ENCODE results near the gene AKAP13.
A peak's percentile ranks its signal among the peaks of the same experiment; 100 is the strongest.
"Not testable (repeated sequence)": the region's sequence is repeated elsewhere in the genome, so short reads cannot be mapped to it uniquely, and the experiment has no call there.

Gene AKAP13

DNA sequence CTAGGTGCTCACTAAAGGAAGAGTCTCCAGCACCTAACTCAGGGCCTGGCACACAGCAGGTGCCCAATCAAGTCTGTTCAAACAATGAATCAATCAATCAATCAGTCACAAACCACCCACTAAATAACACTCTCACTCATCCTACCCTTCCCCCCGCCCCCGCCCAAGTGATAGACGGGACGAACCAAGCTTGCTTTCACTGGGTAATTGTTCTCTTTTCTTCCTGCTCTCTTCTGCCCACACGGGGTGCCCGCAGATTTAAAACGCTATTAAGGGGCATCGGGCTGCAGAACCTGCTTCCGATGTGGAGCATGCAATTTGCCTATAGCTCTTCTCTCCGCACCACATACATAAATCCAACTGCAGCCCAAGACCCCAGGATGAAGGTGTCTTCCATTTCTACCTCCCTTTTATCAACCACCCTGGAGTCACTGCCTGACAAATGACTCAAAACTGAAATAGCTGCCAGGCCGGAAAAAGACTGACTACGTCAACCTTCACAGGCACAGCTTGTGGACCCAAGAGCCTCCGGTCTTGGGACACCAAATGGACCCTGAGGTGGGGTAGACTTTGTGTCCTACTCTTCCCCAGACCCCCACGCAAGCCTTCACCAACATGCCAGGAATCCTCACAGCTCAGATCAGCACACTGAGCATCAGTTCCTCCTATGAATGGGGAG, 412.6 kb downstream of the AKAP13 start:
- TF ChIP-seq CTCF (IDR thresholded peaks at IDR 0.05; ENCODE audit: low read depth, low read length): no peak
- H3K4me3 ChIP-seq (ENCODE audit: low read depth, low read length): peak overlapping the region; percentile 60
- DNase-seq (ENCODE audit: low read depth, low spot score): no peak
- in situ Hi-C loops (cut with HindIII; ENCODE audit: low sequenced_read_pairs): no loop called here

DNA sequence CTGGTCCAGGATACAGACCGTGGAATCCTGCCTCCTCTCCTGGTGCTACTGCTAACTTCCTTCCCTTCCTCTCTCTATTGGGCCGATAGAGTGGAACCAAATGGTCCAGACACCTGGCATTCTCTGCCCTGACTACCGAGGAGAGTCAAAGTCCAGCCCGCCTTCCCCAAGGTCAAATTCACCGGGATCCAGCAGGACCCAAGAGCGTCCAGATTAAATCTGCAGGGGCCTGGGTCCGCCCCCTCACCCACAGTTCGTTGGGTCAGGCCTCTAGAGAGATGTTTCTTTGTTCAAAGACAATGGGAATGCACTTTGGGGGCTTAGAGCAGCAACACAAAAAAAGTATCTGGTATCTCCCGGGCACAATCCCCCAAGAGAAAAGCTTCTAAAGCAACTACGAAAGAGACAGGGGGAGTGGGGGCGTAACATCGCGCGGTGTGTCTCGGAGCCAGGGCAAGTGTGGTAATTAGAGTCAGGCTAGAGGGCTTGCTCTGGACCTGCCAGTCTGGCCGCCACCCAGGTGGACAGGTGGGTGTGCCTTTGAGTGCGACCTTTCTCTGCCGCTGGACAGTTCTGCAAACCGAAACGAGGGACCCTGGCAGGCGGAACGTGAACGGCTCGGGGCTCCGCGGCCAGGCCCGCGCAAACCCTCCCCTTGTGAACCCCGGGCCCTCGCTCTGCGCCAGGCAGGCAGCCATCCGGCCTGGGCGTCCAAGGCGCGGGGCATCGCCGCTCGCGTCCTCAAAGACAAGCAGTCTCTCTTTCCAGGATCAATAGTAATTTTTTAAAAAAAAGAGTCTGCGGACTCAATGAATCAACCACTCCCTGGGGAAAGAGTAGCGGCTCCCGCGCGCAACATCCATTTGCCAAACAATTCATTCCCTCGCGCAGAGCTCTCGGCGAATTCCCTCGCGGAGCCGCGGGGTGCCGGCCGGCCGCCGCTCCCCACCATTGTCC, 413.5 kb downstream of the AKAP13 start:
- peak overlapping the region; percentile 60 for H3K4me3 ChIP-seq (ENCODE audit: low read depth, low read length)
- no peak for TF ChIP-seq CTCF (IDR thresholded peaks at IDR 0.05; ENCODE audit: low read depth, low read length)
- peak; percentile 28 for DNase-seq (ENCODE audit: low read depth, low spot score)
- in situ Hi-C loops (cut with HindIII; ENCODE audit: low sequenced_read_pairs): no loop called here

DNA sequence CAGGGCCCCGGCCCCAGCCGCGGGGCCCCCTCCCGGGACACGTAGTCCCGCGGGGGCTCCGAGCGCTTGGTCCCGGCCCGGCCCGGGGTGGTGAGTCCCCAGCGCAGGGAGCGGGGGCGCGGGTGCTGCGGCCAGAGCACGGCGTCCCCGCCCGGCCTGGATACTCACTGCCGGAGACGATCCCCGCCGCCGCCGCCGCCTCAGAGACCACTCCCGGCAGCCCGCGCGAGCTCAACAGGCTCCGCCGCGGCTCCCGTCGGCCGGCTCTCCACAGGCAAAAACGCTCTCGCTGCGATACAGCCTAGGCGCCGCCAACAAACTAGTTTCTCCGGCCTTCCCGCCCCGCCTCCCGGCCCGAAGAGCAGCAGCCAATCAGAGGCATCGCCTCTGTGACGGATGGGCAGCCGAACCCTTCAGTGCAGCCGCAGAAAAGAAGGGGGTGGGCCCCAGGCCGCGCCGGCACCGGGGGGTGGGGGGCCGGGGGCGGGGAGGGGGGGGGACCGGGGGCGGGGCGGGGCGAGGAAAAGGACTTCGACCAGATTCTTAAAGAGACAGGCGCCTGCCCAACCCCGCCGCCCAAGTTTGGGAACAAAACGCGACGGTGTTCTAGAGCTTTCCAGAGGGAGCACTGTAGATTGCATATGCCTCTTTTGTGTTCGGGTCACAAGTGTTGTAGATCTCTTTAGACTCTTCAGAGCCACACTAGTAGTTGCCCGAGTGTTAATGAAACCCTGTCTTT, 414.4 kb downstream of the AKAP13 start, which contains the start of gene KLHL25:
KLHL25 (minus strand) TSS at position 328 of the 739 bp plus-strand sequence. CDS start 25,115 bp downstream, outside the sequence.
- peak within 1 kb of the TSS; percentile 60 for H3K4me3 ChIP-seq (ENCODE audit: low read depth, low read length)
- no peak for TF ChIP-seq CTCF (IDR thresholded peaks at IDR 0.05; ENCODE audit: low read depth, low read length)
- peak; percentile 96 for DNase-seq (ENCODE audit: low read depth, low spot score)
- in situ Hi-C loops (cut with HindIII; ENCODE audit: low sequenced_read_pairs): no loop called here

GRCh38 chr15:85795337-85796305, 415.2 kb downstream of the AKAP13 start:
- no peak for TF ChIP-seq CTCF (IDR thresholded peaks at IDR 0.05; ENCODE audit: low read depth, low read length)
- peak overlapping the region; percentile 46 for H3K4me3 ChIP-seq (ENCODE audit: low read depth, low read length)
- in situ Hi-C loops (cut with HindIII; ENCODE audit: low sequenced_read_pairs): no loop called here
- DNase-seq (ENCODE audit: low read depth, low spot score): no peak

GRCh38 chr15:85796371-85796770, 416.0 kb downstream of the AKAP13 start:
- in situ Hi-C loops (cut with HindIII; ENCODE audit: low sequenced_read_pairs); DNase-seq (ENCODE audit: low read depth, low spot score); H3K4me3 ChIP-seq (ENCODE audit: low read depth, low read length): not testable (repeated sequence)
